GM19193 (cell line): ENCODE measurements around the gene SULT6B1.

Experiments used
- POLR2A ChIP-seq: IDR thresholded peaks from 4 replicates; pipeline ENCODE4 v1.6.1; 2011; ENCODE audit not compliant: insufficient read depth, insufficient read length; ENCODE audit errors: extremely low read depth

The SULT6B1 gene

DNA sequence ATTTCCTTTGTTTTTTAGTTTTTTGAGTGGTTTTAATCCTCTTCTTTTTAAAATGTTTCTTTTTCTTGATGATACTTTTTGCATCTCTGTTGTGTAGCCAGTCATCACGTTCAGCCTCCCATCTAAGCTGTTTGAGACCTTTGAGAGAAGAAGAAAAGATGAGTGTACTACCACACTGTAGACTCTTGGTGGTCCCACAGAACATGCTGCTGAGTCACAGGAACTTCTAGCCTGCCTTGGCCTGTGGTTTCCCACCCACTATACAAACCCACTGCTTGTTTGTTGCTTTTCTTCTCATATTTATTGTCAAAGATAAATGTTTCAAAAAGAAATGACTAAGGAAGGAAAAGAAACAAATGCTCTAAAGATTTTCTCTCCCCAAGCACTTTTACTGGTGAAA is 13.3 kb upstream of the SULT6B1 start:
- no peak for TF ChIP-seq POLR2A

DNA sequence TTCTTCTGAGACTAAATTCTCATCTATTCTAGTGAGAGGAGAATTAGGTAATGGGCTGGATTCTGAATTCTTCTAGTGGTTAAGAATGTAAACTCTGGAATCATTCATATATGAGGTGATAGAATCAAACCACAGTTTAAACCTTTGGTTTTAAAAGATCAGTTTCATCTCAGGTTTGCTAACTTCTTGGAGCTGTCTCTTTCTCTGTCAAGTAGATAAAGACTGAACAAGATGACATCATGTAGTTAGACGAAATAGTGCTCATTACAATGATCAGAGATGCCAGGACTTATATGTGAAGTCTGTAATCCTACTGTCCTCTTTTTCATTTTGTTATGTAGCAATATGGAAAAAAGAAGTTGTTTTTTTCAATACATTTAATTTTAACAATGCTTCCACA is 12.7 kb upstream of the SULT6B1 start:
- TF ChIP-seq POLR2A, result no peak

- no peak for TF ChIP-seq POLR2A
These were observed 10.2 kb upstream of the SULT6B1 start for GRCh38 chr2:37198681-37199065.

GRCh38 chr2:37196320-37197195 is 8.1 kb upstream of the SULT6B1 start, which contains the start of gene CEBPZOS:
TSS of gene CEBPZOS (plus strand) at chr2:37196496. CDS start at chr2:37199705, 3,209 bp downstream.
- peak; percentile 78 for TF ChIP-seq POLR2A

- TF ChIP-seq POLR2A, result no peak
These were observed 4.1 kb upstream of the SULT6B1 start for GRCh38 chr2:37192551-37192950.

DNA sequence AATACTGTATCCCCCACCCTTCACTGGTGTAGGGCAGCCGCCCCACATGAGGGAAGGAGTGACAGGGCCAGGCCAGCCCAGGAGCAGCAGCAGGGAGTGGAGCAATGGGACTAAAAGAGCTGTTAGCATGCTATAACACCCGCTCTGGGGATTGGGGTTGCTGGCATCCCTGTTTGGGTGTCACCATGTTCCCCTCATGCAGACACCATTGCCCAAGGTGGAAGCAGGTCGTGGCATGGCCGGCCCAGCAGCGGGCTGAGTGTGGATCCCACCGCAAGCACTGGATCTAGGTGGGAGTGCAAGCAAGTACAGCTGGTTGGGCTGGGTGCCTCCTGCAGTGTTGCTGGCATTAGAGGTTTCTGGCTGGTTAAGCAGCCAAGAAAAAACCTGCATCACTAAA is 3.3 kb upstream of the SULT6B1 start:
- no peak for TF ChIP-seq POLR2A

GRCh38 chr2:37191253-37191652 is 2.8 kb upstream of the SULT6B1 start:
- TF ChIP-seq POLR2A, result no peak

GRCh38 chr2:37190290-37190689 is 1.8 kb upstream of the SULT6B1 start:
- TF ChIP-seq POLR2A, result no peak

- no peak for TF ChIP-seq POLR2A
These were observed 1.1 kb upstream of the SULT6B1 start for GRCh38 chr2:37189452-37190153.

GRCh38 chr2:37181726-37182684 is 6.5 kb downstream of the SULT6B1 start:
- no peak for TF ChIP-seq POLR2A

GRCh38 chr2:37180640-37181039 is 7.8 kb downstream of the SULT6B1 start:
- no peak for TF ChIP-seq POLR2A

GRCh38 chr2:37180006-37180639 is 8.3 kb downstream of the SULT6B1 start:
- no peak for TF ChIP-seq POLR2A

- no peak for TF ChIP-seq POLR2A
These were observed 14.7 kb downstream of the SULT6B1 start for GRCh38 chr2:37173741-37174140.

GRCh38 chr2:37171624-37171950 is 16.9 kb downstream of the SULT6B1 start:
- TF ChIP-seq POLR2A, result no peak

DNA sequence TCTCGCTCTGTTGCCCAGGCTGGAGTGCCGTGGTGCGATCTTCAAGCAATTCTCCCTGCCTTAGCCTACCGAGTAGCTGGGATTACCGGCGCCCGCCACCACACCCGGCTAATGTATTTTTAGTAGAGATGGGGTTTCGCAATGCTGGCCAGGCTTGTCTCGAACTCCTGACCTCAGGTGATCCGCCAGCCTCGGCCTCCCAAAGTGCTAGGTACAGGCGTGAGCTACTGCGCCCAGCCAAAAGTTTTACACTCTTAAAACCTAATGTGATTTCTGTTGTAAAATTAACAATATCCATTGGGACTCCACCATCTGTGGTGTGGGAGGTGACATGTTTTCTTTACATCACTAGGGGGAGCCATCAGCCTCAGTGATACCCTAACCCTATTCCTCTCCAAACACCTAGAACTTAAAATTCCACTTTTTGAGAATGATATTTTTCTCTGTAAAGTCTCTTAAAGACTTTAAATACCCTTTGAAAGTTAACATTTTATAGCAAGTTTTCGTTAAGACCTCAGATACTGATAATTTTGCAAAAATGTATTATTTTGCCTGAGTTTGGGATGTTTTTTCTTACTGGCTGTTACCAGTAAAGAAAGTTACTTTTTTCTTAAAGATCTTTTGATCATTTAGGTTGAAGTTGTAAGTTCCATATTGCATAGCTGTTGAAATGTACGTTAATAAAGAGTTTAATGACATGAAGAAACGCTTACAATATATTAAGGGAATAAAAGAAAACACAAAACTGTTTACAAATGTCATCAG is 20.1 kb downstream of the SULT6B1 start:
- TF ChIP-seq POLR2A, result no peak
